Islet of Langerhans (tissue), 1 donor: ENCODE measurements around the gene GFRA4.
"Not testable (repeated sequence)": the region's sequence is repeated elsewhere in the genome, so short reads cannot be mapped to it uniquely, and the experiment has no call there.

ENCODE experiments used
- FAIRE-seq: peaks from one replicate; lab custom pipeline; 2011; peaks lifted over from hg19 to GRCh38; lab: Jason Lieb, UNC

Gene GFRA4

DNA sequence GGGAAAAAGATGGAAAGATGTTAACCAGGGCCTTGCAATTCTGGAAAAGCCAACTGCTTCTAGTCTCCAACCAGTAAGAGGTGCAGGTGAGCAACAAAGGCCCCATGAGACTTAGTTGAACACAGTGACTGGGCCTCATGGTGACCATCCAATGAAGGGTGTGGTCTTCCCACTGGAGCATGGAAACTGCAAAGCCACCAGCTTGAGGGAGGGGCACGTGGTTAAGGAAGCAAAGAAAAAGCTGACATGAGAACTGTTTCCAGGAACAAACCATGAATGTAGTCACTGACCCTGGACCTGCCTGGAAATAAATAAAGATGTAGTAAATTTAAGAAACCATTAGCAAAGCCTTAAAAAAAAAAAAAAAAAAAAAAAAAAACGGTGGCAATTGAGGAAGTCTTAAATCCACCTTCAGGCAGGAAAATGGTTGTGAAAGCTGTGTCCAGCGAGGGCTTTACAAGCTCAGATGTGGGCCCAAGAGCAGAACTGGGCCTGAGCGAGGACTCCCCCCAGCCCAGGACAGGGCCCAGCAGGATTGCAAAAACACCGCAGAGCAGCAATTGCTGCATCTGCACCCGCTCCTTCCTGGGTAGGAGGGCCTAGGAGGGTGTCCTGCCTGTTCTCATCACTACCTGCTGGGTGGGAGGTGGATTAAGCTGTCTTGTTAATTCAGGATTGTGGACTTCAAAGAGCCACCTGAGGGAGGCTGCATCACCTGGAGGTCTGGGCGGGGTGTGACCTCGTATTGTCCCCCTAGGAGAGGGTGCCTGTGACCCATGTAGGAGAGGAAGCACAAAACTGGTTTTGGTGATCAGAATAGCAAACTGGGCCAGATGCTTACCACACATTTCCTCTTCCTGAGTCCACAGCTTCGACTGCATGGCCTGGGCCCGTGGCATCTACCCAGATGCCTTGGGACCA is 10.3 kb downstream of the GFRA4 start:
- FAIRE-seq = no peak

DNA sequence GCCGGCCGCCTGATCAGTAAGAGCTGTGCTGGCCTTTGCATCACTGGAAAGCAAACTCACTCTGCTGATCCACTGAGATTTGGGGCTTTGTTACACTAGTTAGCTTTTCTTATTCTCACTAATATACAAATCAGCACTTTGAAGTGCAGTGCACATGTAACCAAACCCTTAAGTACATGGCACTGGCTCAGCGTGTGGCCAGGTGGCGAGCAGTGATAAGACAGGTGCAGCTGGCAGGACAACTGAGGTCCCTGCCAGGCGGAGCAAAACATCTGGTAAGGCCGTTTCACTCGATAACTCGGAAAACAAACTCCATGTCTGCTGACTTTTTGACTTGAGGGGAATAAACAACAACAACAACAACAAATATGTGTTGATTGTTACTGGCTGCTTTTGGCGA is 11.0 kb downstream of the GFRA4 start:
- FAIRE-seq = no peak

DNA sequence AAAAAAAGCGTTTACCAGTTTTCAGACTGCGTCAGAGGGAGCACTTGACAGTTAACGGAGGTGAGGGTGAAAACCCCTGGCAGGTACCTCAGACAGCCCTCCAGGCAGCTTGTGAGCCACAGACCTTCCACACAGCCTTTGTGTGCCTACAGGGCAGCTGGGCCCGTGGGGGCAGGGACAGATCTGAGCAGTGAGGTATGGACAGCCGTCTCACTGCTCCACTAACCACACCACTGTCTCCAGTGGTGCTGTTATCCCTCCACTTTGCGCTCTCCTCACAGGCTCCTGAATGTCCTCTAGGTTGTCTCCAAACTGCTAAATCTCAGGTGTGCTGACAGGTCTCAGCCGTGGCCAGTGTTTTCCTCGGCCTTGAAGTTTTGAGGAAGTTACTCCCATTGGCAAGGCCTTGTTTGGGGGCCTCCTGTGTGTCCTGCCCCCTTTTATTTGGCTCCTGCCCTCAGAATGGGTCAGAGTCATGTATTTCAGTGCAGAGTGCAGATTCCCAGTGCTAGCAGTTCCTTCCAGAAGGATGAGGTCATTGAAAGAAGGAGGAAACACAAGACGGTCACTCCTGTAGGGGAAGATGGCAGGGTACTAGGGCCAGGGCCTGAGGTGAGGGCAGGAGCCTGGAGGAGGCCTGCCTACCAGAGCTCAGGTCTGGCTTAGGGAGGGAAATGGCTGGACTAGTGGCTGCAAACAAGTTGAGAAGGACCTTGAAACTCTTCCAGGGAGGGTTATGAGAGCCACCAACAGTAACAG is 11.8 kb downstream of the GFRA4 start:
- no peak for FAIRE-seq

DNA sequence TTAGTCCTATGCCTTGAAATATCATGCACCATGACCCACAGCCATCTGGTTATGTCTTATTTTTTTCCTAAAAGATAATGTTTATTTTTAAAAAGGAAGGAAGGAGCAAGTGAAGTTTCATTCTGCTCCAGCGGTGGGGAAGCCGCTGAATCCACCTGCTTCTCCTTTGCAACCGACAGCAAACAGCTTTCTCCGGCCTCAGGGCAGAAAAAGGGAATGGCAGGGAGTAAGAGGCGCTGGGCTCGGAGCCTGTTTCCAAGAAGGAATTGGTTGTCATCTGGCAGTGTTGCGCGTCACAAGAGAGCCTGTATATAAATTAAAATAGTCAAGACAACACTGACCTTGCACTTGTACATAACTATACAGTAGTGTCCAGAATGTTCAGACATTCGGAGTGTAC is 14.2 kb downstream of the GFRA4 start:
- no peak for FAIRE-seq

DNA sequence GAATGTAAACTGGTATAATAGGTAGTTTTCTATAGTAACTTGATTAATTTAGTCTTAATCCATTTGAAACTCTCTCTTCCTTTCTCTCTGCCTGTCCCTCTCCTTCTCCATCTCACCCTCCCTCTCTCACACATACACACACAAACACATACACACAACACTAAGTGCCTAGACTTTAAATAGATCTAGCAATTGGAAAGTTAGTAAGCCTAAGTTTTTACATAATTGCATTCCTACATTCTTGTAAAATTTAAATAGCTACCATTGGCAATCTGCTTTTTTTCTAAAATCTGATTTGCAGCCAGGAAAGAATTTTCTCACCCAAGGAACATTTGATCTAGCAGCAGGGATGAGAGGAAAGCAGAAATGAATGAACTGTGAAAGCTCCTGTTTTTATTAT is 15.7 kb downstream of the GFRA4 start:
- FAIRE-seq = no peak

DNA sequence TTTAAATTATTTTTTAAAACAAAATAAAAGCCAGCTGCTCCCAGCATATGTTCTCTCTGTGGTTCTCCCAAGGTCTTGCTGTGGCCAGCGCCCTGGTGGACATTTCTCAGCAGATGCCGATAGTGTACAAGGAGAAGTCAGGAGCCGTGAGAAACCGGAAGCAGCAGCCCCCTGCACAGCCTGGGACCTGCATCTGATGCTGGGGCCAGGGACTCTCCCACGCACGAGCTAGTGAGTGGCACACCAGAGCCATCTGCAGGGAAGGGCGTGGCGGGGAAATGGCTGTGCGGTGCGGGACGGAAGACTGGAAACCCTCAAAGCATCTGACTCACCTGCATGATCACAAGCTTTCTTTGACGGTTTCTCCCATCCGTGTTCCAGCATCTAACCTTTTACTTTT is 16.5 kb downstream of the GFRA4 start:
- no peak for FAIRE-seq

DNA sequence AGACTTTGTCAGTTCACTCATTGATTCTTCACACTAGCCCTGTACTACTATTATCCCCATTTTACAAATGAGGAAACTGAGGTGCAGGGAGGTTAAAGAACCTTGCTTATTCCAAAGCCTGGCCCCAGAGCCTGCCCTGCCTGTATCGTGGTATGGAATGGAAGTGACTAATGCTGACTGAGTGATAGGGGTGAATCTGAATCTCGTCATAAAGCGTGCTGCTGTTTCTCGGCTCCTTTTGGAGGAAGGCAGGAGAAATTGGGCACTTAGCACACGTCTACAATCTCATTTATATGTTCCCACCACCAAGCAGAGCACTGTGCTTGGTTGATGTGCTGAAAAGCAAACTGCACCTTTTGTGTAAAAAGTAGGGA is 17.1 kb downstream of the GFRA4 start:
- no peak for FAIRE-seq

DNA sequence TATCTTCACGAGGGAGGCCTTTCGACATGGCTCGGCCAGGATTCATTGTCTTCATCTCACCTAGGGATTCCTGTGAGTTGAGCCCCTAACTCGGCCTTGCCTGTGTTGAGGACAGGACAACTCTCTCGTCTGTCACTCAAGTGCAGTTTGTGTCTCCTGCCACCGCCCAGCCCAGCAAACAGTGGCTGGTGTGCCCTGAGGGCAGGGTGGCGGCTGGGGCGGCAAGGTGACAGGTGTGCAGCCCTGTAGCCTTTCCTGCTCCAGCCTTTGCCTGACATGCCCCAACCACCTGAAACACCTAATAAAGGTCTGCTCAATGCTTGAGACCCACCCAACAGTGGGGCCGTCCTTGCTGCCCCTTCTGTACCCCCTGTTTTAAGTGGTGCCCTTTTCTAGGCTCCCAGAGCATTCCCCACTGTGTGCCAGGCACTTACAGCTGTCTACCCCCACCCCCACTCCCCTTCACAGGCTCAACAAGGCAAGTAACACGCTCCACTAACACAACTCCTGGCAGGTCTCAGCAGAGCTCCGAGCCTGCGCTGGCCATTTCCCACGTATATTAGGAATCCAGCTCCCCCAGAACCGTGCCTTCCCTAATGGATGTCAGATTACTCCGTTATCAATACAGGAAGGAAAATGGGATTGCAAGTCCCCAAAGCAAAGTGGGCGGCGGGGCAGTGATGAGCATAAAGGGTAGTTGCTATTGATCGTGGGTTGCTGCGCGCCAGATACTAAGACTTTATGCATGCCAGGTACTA is 17.7 kb downstream of the GFRA4 start:
- FAIRE-seq = no peak

DNA sequence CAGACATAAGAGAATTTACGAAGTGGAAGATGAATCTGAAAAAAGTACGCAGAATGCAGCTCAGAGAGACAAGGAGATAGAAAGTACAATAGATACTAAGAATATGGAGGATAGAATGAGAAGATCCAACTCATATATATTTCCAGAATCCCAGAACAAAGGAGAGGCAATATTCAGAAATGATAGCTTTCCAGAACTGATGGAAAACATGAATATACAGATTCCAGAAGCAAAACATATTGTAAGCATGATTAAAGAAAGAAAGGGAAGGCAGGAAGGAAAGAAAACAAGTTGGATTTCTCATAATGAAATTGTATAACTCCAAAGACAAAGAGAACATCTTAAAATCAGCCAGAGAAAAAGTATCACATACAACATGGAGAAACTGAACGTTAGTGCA is 22.9 kb downstream of the GFRA4 start:
- FAIRE-seq = no peak

DNA sequence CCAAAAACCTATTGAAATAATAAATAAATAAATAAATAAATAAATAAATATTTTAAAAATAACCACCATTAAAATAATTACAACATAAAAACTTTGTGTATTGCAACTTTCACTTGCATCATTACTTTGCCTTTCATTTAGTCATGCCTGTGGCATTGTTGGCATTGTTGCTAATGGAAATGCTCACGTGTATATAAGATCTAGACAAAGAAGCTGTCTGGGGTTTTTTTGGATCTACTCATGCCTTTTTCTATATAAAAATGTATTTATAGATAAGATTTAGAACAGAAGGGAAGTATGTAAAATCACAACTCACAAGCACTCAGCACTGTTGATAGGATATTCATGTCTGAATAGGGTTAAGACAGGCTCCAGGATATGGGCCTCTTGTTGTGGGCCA is 27.9 kb downstream of the GFRA4 start:
- no peak for FAIRE-seq

DNA sequence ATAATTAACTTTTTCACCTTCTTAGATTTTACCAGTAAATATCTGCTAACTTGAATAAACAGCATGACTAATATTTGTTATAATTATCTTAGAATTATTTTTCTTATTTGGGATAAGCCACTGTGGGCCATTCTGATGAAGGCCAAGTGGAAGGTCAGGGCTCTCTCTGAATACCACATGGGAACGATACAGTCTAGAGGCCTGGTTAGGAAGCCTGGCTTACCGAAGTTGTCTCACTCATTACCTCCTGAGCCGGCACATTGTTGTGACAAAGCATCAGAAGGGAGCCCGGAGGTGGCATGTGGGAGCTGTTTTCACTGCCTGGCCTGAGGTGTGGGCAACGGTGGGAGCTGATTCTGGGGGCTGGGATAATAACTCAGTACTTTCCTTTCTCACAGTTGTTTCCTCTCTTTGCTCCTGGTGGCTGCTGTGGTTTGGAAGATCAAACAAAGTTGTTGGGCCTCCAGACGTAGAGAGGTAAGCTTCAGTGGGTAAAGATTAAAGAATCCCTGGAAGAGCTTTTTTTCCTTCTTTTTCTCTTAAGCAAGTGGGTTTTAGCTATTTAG is 29.2 kb downstream of the GFRA4 start:
- no peak for FAIRE-seq

DNA sequence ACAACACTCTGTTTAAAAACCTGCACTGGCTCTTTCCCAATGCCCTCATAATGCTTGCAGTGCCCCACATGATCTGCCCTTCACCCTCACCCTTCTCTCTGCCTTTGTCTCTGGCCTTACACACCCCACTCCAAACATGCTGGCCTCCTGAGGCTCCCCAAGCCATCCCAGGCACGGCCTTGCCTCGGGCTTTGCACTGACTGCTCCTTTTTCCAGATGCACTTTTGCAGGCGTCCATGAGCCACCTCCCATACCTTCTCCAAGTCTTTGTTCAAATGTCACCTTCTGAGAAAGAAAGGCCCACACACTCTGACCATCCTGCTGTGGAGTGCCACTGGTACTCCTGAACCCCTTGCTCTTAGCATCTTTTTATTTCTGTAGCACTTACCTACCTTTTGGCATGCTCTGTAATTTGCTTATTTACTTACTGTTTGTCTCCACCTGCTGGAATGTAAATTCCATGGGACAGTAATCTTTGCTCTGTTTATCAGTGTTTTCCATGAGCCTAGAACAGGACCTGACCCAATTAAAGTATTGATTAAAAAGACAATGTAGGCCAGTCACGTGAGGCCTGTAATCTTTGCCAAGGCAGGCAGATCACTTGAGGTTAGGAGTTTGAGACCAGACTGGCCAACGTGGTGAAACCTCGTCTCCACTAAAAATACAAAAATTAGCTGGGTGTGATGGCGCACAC is 30.7 kb downstream of the GFRA4 start:
- FAIRE-seq = no peak

DNA sequence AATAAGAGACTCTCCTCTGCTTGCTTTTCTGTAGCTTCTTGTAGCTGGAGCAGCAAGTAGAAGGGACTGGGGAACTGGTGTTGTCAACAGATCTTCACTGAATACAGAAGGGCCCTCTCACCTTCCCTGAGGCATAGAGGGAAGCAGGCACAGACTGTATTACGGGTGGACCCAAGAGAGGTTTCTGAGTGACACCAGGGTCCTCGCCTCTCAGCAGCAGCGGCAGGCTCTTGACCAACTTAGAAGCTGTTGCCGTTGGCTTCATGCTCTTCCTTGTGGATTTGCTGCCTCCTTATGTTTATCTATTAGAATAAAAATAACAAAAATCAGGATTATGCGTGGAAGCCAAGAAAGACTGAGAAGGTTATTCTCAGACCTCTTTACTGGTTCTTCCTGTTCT is 31.7 kb downstream of the GFRA4 start:
- FAIRE-seq = no peak

DNA sequence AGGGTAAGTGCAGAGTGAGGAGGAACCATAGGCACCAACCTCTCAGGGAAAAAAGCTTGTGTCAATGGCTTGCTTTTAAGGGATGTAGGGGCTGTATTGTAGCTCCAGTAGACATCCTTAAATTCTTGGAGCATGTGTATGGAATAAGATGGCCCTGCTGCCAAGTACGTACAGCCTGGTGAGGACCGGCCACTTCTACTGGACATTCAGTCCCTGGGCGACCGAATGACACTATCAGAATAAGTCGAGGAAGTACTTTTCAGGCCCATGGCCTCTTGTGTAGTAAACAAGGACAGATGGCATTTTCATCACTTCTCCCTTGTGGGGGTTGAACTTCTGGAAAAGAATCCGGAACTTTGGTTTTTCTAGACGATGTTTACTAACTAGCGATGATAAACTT is 32.8 kb downstream of the GFRA4 start:
- no peak for FAIRE-seq

DNA sequence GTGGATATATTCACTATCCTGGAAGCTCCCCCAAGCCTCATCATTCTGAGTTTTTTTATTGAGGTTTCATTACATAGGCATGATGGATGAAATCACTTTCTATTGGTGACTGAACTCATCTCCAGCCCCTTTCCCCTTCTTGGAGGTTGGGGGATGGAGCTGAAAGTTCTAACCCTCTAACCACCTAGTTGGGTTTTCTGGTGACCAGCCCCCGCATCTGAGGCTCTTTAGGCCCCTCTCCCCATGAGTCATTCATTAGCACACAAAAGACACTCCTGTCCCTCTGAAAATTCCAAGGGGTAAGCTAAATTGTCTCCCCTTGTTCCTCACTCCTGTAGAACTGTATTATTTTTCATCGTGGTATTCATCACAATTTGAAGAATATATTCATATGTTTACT is 33.3 kb downstream of the GFRA4 start:
- no peak for FAIRE-seq

DNA sequence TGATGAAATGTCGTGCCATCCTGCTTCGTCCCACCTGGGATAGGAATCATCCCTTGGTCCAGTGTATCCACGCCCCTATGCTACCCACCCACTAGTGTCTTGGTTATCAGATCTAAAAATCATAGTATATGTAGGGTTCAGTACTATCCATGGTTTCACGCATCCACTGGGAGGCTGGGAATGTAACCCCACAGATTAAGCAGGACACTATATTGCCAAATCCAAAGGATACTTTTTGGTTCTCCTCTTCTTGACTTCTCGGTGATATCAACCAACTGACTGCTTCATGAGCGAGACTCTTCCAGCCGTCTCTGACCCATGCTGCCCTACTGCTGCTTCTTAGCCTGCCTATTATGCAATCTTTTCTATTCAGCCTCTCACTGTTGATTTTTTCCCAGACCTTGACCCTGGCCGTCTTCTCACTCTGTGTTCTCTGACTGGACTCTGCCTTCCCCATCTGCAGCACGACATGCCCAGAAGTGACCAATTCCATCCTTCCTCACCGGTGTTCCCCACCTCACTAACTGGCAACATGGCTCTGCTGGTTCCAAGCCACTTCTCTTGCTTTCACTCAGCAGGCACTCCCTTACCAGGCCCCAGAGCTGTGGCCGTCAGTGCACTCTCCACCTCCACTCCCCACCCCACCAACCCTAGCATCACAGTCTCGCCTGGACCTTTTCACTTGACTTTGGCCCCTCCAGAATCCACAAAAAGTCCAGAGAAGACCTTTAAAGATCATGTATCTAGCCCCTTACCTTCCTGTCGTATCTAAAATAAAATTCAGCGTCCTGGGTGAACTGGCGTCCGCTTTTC is 34.5 kb downstream of the GFRA4 start:
- FAIRE-seq = no peak

DNA sequence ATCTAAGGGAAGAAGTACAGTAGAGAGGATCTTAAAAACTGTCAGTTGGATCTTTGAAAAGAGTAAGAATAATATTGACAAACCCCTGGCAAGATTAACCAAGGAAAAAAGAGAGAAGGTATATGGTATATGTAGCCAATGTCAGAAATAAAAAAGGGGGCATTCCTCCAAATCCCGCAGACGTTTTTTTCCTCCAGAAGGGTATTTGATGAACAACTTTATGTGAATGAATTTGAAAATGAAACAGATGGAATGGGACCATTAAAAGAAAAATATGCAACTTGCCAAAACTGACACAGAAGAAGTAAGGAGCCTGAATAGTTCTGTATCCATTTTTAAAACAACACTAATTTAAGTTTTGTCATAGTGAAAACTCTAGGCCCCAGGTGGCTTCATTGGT is 35.7 kb downstream of the GFRA4 start:
- no peak for FAIRE-seq

DNA sequence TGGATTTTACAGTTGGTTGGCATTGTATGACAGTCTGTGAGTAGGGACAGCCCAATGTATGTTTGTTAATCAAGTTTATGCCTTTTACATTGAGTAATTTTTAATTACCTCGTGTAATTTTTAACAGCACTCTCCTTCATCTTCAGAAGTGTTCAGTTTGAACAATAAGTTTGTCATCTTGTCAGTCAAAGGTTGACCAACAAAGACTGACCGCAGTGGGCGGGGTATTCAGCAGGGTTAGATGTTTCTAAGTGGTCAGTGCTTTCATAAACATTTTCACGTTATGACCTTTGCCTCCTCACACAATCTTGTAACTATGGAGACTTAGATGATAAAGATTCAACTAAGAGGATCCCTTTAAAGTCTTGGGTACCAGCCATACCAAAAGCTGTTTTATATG is 40.8 kb downstream of the GFRA4 start:
- no peak for FAIRE-seq

DNA sequence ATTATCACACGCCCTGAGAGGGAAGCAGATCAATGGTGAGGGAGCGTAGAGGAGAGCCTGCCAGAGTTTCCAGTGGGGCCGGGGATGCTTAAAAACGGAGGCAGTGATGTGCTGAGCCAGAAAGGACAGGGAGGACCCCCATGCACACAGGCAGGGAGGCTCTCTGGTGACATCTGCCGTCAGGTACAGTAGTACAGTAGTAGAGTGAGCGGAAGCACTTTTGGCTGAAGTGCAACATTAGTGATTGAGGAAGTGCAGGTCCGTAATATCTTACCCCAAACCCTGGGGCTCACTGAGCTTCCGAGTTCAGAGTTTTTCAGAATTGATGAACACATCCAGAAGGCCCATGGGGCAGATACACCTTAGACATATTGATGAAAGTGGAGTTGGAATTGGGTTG is 42.1 kb downstream of the GFRA4 start:
- no peak for FAIRE-seq

DNA sequence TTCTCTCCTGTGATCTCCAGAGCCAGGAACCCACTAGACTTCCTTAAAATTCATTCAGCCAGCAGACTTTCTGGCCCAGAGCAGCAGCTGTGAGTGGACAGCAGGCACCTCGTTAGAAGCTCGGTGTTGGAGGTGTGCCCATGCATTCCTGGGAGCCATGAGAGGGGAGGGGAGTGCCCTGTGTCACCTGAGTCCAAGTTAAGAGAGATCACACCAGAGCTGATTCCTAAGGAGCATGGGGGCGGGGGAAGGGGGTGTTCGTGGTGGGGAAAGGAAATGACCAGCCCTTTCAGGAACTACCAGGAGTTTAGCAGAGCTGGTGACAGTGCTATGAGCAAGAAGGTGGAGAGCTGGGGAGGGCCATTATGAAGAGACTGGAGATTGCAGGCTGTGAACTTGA is 46.9 kb downstream of the GFRA4 start:
- FAIRE-seq = no peak

DNA sequence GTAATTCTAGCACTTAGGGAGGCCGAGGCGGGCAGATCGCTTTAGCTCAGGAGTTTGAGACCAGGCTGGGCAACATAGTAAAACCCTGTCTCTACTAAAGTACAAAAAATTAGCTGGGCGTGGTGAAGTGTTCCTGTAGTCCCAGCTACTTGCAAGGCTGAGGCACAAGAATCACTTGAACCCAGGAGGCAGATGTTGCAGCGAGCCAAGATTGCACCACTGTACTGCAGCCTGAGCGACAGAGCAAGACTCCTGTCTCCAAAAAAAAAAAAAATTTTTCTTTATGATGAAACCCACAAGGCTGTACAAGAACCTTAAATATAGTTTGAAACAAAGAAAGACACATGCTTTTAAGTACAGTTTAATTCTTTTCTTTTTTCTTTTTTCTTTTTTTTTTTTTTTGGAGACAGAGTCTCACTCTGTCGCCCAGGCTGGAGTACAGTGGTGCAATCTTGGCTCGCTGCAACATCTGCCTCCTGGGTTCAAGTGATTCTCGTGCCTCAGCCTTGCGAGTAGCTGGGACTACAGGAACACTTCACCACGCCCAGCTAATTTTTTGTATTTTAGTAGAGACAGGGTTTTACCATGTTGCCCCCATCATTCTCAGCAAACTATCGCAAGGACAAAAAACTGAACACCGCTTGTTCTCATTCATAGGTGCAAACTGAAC is 47.9 kb downstream of the GFRA4 start:
- FAIRE-seq = not testable (repeated sequence)
